Lower leg skin (tissue), 4 donors: ENCODE measurements around the gene TMEM212. TPM values are rescaled to one million over a fixed set of nuclear protein-coding genes. Genes with fewer than 3 reads are reported as not detected.

ENCODE experiments used
- DNase-seq, 2 donors: peaks; one replicate each; pipeline ENCODE4 v3.0.0-alpha.2; 2019; ENCODE audit warnings: low spot score in 2 of 2
- H3K4me3 ChIP-seq: fragments of 200-600 bp; sonication (generic); 2 replicates; pipeline ENCODE4 v1.5.1; 2017; ENCODE audit warnings: mild to moderate bottlenecking, low read depth; ENCODE audit not compliant: poor library complexity, severe bottlenecking
- CTCF ChIP-seq, 3 donors: fragments of 450-650 bp; IDR thresholded peaks; one replicate each; pipeline ENCODE4 v1.5.1; 2016; ENCODE audit warnings: antibody characterized with exemption in 3 of 3, mild to moderate bottlenecking in 3 of 3, moderate library complexity in 2 of 3
- POLR2A ChIP-seq, 2 donors: fragments of 450-650 bp; IDR thresholded peaks; one replicate each; pipeline ENCODE4 v1.6.1; 2016 to 2017; ENCODE audit warnings: antibody characterized with exemption in 2 of 2, mild to moderate bottlenecking in 1 of 2, moderate library complexity in 1 of 2
- WGBS, 2 donors: methylation state at CpG; one replicate each; pipeline ENCODE4 v1.1.5; 2018; 5-methylcytosine and 5-hydroxymethylcytosine counted together
- intact Hi-C: fragments of 100-400 bp; cut with DNase I; formaldehyde crosslinking; loops from one replicate; pipeline ENCODE4 v1.15.0; 2023; ENCODE audit warnings: low total_unique reads
- total RNA-seq, 4 donors: library from RNA; depleted of rRNA; stranded (reverse); fragments of >200 nt; gene quantifications; one replicate each; pipeline ENCODE4 v1.1.0, GENCODE V29; 2016

The TMEM212 gene
- total RNA-seq, 4 donors from 2014 or later, result not detected

GRCh38 chr3:171845481-171846284 lies 2.5 kb downstream of the TMEM212 start:
- no peak overlapping the region for H3K4me3 ChIP-seq
- WGBS, 2 donors, result 90% methylated on average over 3 of the region's 3 CpGs
- no peak for DNase-seq
- intact Hi-C loops, result no loop called here
- no peak for TF ChIP-seq POLR2A (IDR thresholded peaks at IDR 0.05)
- no peak for TF ChIP-seq CTCF (IDR thresholded peaks at IDR 0.05)

- no peak overlapping the region for H3K4me3 ChIP-seq
- no peak for TF ChIP-seq POLR2A (IDR thresholded peaks at IDR 0.05)
- TF ChIP-seq CTCF (IDR thresholded peaks at IDR 0.05), result no peak
- no peak for DNase-seq
- WGBS, 2 donors, result 71 to 82% methylated on average over 2 of the region's 2 CpGs
- intact Hi-C loops, result no loop called here
Observed at GRCh38 chr3:171846597-171846996, 3.4 kb downstream of the TMEM212 start.

GRCh38 chr3:171847133-171847532 lies 4.0 kb downstream of the TMEM212 start:
- intact Hi-C loops, result no loop called here
- H3K4me3 ChIP-seq, result no peak overlapping the region
- TF ChIP-seq POLR2A (IDR thresholded peaks at IDR 0.05) (no peak), CTCF (IDR thresholded peaks at IDR 0.05) (no peak)
- no peak for DNase-seq
- WGBS, 2 donors, result 83 to 89% methylated on average over 6 of the region's 6 CpGs

GRCh38 chr3:171847595-171848259 lies 4.6 kb downstream of the TMEM212 start:
- TF ChIP-seq CTCF (IDR thresholded peaks at IDR 0.05), result no peak
- no peak for TF ChIP-seq POLR2A (IDR thresholded peaks at IDR 0.05)
- 89% methylated on average over 3 of the region's 3 CpGs for WGBS, 2 donors
- no peak for DNase-seq
- intact Hi-C loops, result no loop called here
- H3K4me3 ChIP-seq, result no peak overlapping the region

GRCh38 chr3:171849617-171850319 lies 6.6 kb downstream of the TMEM212 start:
- WGBS, 2 donors, result 86 to 88% methylated on average over 6 of the region's 6 CpGs
- intact Hi-C loops, result no loop called here
- no peak overlapping the region for H3K4me3 ChIP-seq
- TF ChIP-seq POLR2A (IDR thresholded peaks at IDR 0.05) (no peak), CTCF (IDR thresholded peaks at IDR 0.05) (no peak)
- no peak for DNase-seq
